ENCODE measurements around the gene PTTG1IP.

The PTTG1IP gene

DNA sequence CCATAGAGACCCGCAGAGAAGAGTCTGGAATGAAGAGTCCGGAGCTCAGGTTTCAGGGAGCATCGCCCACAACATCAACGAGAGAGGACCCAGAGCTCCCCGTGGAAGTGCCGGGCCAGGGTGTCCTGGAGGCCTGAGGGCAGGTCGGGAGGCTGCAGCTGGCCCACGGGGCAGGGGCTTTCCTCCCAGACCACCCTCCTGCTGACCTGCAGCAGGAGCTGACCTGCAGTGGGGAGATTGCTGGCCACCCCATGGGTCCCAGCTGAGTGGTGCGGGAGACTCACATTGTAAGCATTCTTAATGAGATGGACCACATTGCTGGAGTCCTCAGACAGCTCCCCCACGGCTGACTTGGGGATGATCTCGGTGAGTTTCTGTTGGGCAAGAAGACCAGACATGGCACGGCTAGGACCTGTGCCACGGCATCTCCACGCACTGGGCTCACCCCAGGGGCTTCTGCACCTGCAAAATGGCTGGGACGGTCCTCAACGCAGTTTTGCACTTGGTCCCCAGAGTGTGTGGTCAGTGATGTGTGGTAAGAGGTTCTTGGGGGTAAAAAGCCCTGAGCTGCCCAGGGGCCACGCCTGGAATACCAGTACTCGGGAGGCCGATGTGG is 21.3 kb upstream of the PTTG1IP start:
- DNase-seq, result no peak

DNA sequence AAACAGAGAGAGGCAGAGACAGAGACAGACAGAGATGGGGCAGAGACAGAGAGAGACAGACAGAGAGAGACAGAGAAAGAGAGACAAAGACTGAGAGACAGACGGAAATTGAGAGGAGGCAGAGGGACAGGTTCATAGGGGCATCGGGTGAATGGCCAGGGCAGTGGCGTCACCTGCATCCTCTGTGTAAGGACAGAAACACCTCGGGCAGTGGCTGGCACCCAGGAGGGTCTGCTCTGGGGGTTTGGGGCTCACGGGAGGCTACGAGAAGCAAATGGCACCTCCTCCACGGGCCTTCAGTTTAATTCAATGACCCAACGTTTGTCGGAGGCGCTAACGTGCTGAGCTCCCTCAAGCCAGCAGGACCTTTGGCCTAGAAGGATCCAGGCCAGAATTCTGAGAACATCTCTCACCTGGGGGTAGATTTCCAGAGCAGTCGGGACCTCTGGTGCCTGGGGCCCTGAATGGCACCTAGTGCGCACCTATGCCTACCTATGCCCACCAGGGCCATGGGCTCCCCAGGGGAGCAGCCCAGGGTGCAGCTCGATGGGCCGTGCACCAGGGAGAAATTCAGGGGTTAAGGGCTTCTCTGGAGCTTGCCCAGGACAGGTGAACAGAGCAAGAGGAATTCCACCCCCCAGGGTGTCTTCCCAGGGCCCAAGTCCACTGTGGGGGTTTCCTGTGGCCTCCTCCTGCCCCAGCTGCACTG is 20.6 kb upstream of the PTTG1IP start:
- no peak for DNase-seq

DNA sequence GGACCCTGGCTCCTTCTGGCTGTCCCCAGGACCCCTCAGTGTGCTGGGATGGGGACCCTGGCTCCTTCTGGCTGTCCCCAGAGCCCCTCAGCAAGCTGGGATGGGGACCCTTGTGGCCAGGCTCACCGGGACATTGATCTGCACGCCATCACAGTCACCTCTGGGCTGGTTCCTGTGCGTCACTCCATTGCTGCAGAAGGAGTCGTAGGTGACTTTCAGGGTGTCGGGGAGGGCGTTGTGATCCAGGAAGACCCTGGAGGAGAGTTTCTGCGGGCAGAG is 19.7 kb upstream of the PTTG1IP start:
- DNase-seq, result no peak

DNA sequence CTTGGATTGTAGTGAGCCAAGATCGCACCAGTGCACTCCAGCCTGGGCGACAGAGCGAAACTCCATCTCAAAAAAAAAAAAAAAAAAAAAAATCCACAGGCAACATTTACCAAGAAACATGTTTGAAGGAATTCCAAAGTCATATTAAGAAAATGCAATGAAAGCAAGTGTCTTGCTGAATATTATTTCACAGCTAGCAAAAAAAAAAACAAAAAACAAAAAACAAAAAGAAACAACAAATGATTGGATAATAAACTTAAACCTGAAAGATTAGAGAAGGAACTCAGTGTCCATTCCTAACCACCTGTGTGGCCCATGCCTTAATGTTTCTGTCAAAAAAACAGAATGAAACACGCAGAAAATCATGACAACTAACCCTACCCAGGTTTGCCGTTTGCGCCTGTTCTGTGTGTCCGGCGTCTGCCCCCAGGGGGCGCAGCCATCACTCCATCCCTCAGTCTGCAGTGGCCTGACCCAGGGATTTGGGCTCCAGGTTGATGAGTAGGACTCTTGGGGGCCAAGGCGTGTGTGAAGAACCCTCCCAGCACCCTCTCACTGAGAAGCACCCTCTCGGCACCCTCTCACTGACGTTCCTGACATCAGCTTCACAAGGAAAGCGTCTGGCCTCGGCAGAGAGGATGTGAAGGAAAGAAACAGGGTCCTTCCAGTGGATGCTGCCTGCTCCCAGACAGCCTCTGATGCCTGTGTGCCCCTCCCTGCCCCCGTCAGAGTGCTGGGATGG is 19.2 kb upstream of the PTTG1IP start:
- peak; percentile 79 for DNase-seq

DNA sequence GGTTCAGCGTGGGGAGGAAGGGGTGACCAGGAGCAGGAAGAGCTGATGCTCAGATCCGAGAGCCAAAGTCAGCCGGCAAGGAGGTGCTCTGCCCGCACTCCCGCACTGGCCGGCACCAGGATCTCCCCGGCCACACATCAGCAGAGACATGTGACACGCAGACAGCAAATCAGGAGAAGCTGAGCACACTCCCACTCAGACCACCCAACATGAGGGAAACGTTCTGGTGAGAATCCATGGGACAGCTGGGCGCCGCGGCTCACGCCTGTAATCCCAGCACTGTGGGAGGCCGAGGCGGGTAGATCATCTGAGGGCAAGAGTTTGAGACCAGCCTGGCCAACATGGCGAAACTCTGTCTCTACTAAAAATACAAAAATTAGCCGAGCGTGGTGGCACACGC is 18.6 kb upstream of the PTTG1IP start:
- DNase-seq, result no peak

DNA sequence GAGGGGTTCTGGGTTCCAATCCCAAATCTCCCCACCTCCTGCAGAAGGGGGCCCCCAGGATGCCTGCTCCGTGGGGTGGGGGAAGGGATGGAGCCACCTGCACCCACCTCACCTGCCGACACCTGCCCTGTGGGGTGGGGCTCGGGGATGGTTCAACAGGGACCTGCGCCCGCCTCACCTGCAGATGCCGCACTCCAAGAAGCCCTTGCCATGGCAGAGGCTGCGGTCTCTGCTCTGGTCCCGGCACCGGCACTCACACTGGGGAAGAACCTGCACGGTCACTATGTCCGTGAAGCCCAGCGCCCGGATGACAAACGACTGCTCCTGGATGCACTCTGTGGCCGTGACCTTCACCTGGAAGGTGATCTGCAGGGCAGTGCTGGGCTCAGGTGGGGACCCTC is 18.1 kb upstream of the PTTG1IP start:
- DNase-seq, result no peak

DNA sequence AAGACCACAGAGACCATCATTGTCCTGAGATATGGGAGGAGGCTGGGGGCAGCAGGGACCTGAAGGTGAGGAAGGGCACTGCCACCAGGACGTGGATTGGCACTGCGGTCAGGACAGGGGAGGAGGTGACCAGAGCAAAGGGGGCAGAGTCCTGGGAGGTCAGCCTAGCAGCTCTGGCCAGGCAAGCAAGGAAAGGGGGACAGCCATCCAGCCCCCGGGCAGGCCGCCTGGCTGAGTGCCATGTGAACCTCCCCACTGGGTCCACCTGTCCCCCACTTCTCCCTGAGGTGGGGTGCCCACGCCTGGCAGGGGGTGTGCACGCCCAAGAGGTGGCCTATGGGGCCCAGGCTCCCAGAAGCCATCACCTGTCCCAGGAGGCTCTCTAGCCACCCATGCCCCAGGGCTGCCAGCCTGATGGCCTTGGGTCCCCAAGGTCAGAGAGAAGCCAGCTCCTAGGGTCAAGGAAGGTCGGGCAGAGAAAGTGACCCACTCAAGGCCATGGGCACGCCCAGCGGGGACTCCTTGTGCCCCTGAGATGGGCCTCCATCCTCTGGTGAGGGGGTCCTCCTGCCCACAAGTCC is 17.6 kb upstream of the PTTG1IP start:
- DNase-seq, result no peak

DNA sequence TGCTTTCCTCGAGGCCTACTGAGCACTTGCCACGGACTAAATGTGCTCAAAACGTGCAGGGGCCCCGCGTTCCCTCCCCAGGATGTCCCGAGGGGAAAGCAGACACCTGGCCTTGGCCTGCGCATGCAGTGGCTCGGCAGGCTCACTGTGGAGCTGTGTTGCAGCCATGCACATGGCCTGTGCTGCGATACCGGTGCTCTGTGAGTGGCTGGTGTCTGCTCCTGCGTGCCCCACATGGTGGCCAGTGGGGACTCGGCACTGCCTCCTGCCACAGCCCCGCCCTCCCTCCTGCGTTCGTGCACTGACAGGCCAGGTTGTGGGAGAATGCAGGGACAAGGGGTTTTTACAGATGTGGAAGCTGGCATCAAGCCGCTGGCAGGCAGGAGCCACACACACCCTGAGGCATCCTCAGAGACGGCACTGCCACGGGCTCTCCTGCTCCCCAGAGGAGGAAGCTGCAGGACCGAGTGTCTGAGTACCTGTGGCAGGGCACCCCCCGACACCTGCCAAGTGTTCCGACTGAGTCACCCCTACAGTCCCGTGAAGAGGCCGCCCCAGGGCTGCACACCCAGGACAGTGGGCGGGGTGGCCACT is 16.9 kb upstream of the PTTG1IP start:
- DNase-seq, result no peak

DNA sequence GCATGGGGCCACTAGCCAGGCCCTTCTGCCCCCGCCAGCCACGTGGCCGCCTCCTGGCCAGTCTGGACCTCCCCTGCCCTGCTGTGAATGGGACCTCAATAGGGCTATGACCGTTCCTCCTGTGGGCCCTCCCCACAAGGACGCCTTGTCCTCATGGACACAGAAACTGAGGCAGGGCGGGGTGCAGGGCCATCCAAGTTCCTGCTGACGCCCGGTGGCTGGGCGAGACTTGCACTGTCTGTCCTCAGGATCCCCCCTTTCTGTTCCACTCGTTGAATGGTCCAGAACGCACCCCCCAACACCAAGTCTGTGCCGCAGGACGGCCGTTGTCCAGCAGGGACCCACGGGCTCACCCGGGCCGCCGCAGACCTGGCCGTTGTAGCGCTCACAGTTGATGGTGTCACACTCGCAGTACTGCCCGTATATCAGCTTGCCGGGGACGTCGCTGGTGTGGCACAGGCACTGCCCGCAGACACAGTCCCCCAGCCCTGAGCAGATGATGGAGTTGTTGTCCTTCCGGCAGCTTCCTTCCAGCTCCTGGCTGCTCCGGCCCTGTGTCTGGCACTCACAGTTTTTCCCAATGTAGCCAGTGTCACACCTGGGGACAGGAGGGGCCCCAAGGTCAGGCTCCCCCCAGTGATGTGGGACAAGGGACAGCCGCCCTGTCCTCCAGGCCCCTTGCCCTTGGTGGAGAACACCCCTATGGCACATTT is 16.3 kb upstream of the PTTG1IP start:
- DNase-seq, result no peak

DNA sequence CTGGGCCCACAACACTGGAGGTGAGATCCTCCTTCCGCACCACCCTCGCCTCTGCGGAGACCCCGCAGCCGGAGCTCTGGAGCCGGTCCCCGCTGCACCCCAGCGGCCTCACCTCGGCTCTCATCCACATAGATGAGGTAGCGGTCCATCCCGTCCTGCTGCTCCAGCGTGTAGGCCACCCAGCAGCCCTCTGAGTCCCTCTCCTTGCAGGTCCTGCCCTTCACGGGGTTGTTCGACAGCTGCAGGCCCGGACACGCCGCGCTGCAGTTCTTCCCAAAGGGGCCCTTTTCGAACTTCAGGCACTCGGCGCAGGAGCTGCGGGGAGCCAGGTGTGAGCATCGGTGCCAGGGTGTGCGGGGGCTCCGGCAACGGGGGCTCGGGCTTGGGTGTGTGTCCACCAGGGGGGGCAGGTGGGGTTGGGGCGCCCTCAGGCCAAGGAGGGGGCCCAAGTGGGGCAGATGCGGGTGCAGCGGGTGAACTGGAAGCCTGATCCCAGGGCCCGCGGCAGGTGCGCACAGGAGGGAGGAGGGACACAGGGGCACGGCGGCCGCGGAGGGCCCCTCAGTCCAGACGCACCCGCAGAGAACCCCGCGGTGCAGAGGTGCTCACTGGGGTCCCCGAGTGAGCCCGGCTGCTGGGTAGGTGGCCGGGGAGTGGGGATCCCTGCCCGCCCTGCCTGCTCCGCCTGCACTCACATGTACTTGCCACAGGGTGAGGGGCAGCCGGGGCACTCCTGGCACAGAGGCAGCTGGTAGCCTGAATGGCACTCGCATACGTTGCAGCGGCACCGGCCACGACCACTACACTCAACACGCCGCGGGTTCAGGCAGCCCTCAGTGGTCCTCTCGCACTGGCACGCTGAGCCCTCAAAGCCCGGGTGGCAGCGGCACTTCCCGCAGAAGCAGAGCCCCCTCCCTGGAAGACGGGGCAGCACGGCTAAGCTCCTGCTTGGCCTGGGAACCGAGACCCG is 15.4 kb upstream of the PTTG1IP start:
- no peak for DNase-seq

DNA sequence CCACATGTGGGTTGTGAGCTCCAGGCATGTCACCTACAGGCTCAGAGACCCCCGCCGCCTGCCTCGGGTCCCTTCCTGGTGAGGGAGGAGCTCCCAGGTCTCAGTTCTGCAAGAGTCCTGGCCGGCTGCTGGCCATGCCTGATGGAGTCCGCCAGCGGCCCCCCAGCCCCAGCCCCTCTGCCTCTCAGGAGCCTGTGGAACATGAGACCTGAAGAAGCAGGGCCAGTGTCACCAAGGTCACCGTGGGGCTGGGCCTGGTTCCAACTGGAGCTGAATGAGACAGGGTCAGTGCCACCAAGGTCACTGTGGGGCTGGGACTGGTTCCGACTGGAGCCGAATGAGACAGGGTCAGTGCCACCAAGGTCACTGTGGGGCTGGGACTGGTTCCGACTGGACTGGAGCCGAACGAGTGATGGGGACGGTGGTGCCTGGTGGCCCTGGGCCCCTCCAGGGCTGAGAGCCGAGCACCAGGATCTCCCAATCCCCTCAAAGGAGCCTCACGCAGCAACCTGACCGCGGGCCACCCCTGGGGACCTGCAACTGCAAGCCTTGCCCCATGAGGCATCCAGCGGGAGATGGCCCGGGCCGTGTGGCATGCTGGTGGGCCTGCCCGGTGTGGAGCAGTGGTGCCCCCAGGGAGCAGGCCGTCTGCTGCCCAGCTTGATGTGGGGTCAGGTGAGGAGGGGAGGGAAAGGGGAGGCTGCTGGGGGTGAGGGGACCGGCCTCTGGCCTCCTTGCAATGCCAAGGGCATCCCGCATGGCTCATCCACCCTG is 14.5 kb upstream of the PTTG1IP start:
- no peak for DNase-seq

DNA sequence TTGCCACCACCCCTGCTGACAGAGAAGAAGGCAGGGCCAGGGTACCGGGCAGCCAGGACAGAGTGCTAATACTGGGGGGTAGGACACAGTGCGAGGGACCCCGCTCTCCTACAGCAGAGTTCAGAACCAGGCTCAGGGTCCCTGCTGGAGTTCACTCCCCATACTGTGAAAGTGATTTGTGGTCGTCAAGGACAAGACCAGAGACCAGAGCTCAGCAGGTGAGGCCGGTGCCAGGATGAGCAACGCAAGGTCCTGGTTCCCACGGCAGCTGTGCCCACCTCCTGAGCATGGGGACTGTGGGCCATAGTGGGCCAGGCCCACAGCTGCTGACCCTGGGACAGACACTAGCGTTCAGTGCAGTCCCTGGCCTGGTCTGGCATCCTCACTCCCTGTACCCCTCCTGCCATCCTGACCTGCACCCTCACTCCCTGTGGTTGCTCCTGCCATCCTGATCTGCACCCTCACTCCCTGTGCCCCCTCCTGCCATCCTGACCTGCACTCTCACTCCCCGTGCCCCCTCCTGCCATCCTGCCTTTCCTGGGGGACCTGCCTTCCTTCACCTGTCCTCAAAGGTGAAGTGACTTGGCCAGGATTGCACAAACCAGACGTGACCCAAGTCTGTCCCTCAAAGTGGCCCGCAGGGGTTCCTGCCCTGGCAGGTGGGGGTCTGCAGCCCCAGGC is 13.8 kb upstream of the PTTG1IP start:
- DNase-seq, result no peak

DNA sequence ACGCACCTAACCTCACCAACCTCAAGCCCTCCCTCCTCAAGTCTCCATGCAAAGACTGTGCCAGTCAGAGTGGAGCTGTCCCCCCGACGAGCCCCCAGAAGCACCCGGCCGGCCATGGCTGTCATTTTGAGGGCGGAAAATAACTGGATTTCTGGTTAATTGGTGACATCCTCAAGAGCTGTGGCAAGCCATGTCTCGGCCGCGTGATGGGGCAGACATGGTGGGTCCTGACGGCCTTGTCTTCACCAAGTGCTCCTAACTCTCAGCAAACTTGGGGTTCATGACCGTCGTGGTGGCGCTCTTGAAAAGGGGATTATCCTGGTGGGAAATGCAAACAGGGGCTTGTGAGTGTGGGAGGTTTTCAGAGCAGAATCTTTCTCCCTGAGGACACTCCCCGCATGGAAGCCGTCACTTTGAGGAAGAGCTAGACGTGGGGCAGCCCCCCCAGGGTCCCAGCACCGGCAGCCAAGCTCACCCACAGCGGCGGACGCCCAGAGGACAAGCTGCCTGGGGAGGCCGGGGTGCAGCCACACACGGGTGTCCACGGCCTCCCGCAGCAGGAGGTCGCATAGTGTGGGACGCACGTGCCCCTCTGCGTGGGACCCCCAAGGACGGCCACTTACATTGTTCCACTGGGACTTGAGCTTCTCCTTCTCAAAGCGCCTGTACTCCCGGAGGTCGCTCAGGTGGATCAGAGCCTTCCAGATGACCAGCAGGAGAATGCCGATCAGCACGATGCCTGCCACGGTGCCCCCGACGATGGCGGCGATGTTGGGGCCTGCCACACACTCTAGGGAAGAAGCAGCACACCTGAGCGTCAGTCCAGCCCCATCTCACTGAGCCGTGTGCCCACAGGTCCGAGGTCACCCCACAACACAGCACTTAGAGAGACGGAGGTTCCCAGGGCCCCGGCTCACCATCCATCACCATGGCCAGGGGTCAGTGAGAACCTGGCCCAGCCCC is 12.9 kb upstream of the PTTG1IP start:
- DNase-seq, result no peak

DNA sequence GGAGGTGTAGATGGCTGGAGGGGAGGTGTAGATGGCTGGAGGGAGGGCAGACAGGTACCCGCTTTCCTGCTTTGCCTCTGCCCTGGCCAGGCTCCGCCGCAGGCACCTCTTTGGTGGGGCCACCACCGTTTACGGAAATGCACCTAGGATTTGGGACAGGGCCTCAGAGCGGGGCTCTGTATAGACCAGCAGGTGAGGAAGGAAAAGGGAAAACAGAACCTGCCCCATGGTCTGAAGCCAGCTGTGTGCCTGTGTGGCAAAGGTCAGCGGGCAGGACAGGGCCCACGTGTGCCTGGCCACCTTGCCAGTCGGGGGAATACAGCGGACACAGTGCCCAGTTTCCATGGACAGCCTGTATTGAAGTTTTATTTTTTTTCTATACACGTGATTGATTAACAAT is 12.1 kb upstream of the PTTG1IP start:
- DNase-seq, result no peak

DNA sequence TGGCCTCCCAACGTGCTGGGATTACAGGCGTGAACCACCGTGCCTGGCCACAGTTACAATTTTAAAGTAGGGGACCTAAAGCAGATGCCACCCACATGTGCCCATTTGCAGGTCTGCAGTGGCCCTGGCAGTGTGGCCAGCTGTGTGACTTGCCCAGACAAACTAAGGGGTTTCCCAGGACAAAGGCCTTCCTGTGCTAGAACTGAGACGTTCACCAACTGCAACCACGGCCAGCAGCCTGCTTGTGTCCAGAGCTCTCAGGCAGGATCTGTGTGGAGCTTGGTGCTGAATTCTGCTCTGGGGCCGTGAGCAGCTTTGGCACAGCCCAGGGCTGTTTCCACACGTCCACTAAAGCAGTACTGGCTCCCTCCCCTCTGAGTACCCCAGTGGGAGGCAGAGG is 10.6 kb upstream of the PTTG1IP start:
- no peak for DNase-seq

DNA sequence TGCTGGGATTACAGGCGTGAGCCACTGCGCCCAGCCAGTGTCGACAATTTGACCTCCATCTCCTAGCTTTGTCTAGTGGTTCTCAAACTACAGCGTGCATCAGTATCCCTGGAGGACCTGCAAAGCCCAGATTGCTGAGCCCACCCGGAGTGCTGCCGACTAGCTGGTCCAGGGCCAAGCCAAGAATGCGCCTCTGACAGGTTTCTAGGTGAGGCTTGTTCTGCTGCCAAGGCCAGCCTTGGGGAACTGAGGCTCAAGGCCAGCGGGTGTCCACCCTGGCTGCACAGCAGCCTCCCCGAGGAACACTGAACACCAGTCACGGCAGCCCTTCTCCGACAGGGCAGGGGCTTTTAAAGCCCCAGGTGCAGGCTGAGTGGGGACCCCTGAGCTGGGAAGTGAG is 9.8 kb upstream of the PTTG1IP start:
- DNase-seq, result no peak

DNA sequence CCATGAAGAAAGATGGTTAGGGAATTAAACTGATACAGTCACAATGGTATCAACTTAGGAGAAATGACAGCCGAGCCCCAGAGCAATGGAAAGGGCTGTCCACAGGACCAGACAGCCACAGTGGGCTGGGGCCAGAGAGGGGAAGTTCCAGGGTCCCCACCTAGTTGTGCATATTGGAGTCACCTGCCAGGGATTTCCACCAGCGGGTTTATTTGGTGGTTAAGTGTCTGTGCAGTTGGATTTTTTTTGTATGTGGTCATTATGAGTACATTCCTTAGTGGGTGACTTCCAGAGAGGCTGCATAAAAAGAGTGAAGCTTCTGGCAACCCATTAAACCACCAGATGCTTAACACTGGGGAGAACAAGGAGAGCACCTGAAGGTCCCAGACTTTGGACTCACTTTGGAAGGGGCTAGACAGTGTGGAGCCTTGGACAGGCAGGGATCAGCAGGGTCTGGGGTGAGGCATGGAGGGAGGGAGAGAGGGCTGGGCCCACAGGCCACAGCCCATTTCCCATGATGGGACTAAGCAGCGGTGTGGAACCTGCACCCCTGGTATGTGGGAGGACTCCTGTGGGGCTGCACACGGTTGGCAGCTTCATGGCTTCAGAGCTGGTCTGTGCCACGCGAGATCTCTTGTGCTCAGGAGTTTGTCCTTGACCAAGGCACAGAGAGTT is 7.8 kb upstream of the PTTG1IP start:
- DNase-seq, result no peak

DNA sequence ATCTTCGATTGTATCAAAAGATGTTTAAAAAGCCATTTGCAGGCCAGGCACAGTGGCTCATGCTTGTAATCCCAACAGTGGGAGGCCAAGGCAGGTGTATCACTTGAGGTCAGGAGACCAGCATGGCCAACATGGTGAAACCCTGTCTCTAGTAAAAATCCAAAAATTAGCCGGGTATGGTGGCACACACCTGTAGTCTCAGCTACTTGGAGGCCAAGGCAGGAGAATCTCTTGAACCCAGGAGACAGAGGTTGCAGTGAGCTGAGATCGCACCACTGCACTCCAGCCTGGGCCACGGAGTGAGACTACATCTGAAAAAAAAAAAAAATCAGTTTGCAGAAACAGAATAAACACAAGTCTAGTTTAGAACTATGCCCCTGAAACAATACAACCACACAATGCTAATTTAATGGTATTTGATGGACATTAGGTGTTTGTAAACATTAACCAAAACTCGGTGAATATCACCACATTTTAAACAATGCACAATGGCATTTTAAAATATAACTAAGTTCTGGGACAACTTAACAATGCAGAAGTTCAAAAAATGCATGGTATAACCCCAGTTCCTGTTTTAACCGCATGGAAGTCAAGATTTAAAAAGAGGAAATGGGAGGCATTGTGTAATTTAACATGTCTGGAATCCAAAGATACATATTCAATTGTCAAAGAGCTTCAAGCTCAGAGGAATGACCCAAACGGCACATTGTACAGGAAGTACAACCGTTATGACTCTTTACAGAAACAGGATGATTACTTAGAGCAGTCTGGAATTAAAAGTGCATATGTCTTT is 7.1 kb upstream of the PTTG1IP start:
- DNase-seq, result no peak

Data from activated T-cell treated with anti-CD3 and anti-CD28 coated beads for 4 hours (primary cell).